PFSK-1 (cell line): Measurements from ENCODE around the gene AOPEP.

Source experiments
- REST ChIP-seq, 2 experiments: IDR thresholded peaks; 2 replicates each; pipeline versions ENCODE4 v1.6.1 to v1.8.0; 2011 to 2012; ENCODE audit warnings: low read depth in 2 of 2, low read length in 2 of 2, control low read depth in 1 of 2, inconsistent platforms in 1 of 2, mild to moderate bottlenecking in 1 of 2, moderate library complexity in 1 of 2; ENCODE audit not compliant: insufficient read depth in 1 of 2
- SIN3A ChIP-seq: IDR thresholded peaks from 2 replicates; pipeline ENCODE4 v1.6.1; 2012; ENCODE audit warnings: mild to moderate bottlenecking, low read length, moderate library complexity, borderline replicate concordance; ENCODE audit not compliant: insufficient read depth

GRCh38 chr9:95104980-95105379, 378.5 kb downstream of the AOPEP start:
- TF ChIP-seq SIN3A (no peak), REST (IDR thresholded peaks at IDR 0.05; ENCODE audit: insufficient read depth in 1 of 2, low read depth in 2 of 2, low read length in 2 of 2) (no peak)
